Activated CD8-positive, alpha-beta memory T cell treated with anti-CD3 and anti-CD28 coated beads, Interleukin-2, amount 50 U/mL, for 48 hours (primary cell): ENCODE measurements around the gene MRPS23.

Experiments
- DNase-seq: peaks from one replicate; pipeline ENCODE4 v3.0.0-alpha.2; 2020

The MRPS23 gene

GRCh38 chr17:57849874-57850754 is at the start of gene MRPS23:
TSS of gene MRPS23 (minus strand) at chr17:57850044. CDS start at chr17:57850010, 34 bp downstream.
- peak; percentile 95 for DNase-seq

DNA sequence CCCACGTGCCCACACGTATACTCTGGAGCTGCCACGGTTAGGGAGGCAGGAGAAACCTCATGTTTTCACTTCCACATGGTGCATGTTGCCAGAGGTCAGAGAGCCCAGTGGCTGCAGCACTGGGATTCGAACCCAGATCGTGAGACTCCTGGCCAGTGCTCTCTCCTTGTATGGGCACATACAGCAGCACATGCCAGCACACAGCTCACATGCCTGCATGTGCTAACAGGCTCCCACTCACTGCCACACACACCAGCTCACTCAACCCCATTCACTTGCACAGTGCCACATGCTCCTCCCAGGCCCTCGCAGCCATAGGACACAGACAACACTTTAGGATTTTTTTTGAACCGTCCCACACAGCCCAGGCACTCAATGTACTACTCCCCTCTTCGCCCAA is 49.5 kb upstream of the MRPS23 start:
- DNase-seq: no peak

- no peak for DNase-seq
Observed at GRCh38 chr17:57898487-57899311, 48.9 kb upstream of the MRPS23 start.

DNA sequence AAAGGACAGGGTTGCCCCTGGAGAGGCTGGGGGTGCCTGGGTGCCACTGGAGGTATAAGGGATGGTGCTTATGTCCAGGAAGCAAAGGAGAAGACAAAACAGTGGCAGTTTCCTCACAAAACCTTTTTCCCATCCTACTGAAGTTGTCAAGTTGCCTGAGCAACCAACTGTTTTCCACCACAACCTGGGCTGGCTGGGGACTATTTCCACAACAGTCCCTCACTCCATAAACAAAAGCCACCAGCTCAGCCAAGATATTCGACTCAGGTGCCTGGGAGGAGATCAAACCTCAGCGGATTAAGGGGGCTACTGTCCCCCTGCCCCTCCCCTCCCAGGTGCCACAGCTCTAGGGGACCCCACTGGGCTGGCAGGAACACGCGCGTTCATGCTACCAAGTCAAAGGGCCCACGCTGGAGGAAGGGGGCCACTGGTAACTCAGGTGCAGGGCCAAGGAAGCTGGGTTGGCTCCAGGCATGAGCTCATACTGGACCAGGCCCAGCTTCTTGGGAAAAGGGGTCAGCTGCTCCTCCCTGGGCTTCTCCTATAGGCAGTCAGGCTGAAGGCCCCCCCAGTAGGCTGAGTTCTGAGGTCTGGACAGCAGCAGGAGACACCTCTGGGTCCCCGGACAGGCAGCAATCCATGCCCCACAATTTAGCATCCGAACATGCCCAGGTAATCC is 45.7 kb upstream of the MRPS23 start:
- DNase-seq: no peak

DNA sequence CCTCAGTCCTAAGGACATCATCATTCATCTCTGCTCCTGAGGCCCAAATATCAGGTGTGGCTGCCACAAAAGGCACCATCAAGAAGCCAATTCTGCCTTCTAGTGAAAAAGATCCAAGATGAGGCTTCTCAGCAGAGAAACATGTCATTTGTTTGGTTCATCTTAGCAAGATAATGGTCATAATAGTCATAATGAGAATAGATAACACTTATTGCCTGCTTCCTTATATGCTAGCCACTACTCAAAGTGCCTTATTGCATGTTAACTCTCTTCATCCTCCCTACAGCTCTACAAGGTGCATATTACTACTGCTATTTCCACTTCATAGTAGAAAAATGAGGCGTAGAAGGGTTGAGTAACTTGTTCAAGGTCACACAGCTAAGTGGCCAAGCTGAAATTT is 45.0 kb upstream of the MRPS23 start:
- no peak for DNase-seq

- DNase-seq: no peak
Observed at GRCh38 chr17:57892820-57893595, 43.2 kb upstream of the MRPS23 start.

GRCh38 chr17:57892146-57892819 is 42.4 kb upstream of the MRPS23 start:
- DNase-seq: peak; percentile 92

- no peak for DNase-seq
Observed at GRCh38 chr17:57890857-57891232, 41.0 kb upstream of the MRPS23 start.

DNA sequence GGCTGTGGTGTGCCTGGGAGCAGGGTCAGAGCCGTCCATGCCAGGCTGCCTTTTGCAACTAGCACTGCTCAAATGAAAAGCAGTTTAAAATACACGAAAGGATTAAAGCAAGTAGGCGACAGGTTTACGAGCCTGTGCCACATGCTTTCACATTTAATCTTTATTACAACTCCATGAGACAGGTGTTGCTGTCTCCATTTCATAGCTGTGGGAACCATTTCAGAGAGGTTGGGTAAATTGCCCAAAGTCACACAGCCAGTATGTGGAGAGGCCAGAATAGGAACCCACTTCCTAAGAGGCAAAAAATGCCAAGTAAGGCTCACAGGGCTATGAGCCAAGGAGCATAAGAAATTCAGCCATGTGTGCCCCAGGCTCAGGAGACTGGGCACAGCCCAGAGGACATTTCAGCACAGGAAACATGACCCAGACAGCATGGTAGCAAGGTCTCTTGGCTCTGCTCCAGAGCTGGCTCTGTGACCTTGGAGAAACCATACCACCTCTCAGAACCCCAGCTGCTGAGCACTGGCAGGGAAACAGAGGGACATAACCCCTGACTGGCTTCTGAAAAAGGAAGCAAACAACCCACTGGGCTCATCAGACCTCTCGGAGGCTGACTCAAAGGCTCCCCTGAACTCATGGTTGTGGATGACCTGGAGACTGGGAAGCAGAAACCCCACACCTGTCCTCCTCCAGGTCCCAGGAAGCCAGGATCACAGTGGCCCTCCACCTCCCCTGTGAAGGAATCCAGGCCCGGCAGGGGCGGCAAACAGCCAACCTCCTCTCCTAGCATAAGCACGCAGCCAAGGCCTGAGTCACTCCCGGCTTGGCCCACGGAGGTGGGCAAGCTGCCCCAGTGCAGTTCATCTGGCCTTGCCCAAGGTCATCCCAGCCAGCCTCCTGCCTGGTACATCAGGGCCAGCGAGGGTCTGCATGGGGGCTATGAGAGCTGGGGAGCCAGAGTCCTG is 40.3 kb upstream of the MRPS23 start:
- no peak for DNase-seq

GRCh38 chr17:57889252-57889651 is 39.4 kb upstream of the MRPS23 start:
- DNase-seq: no peak

DNA sequence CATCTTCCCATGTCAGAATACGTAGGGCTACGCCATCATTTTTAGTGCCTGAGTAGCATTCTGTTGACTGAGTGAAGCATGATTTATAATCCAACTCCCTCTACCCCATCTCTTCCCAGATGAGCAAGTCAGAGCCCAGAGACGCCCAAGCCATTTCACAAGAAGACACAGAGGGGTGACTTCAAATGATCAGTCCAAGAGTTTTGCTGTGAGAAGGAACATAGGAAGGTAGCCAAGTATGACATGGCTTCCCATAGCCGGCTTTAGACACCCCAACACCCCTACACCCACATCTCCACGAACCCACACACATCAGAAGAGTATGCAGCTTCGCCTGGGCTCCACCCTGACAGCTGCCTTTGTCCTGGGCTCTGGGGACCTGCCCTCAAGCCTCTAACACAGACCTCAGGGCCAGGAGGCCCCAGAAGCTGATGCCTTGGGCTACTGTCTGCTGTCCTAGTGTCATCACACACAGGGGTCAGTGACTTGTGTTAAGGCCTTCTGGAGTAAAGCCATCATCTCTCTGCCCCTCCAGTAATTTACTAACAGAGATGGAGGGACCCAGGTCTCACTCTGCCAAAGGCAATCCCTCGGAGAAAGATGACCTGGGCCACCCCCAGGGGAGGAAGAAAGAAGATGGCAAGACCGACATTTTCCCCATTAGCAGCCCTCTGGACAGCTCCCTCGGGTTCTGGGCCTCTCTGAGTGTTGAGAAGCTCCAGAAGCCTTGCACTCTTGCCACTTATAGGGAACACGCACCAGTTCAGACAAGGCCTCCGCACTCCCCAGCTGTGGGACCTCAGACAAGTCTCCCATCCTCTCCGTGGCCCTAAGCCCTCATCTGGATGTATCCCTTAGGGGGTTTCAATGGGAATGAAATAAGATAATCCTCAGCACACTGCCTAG is 38.7 kb upstream of the MRPS23 start:
- no peak for DNase-seq

GRCh38 chr17:57887161-57887560 is 37.3 kb upstream of the MRPS23 start:
- DNase-seq: no peak

DNA sequence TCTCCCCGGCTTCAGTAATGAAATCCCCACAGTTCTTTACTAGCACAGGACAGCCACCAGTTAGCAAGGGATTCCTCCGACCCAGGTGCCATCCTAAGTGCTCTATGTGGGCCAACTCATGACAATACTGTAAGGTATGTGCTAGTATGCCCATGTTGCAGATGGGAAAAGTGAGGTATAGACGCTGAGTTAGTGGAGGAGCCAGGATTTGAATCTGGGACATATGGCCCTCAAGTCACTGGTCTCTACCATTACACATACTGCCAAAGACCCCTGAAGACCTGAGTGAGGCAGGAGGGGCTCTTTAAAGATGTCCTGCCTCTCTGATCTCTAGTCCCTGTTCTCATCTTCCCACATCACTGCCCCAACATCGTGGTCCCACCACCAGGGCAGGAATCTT is 36.2 kb upstream of the MRPS23 start:
- no peak for DNase-seq

- DNase-seq: no peak
Observed at GRCh38 chr17:57885148-57885915, 35.5 kb upstream of the MRPS23 start.

GRCh38 chr17:57881783-57882351 is 32.0 kb upstream of the MRPS23 start:
- DNase-seq: no peak

- no peak for DNase-seq
Observed at GRCh38 chr17:57881143-57881542, 31.3 kb upstream of the MRPS23 start.

DNA sequence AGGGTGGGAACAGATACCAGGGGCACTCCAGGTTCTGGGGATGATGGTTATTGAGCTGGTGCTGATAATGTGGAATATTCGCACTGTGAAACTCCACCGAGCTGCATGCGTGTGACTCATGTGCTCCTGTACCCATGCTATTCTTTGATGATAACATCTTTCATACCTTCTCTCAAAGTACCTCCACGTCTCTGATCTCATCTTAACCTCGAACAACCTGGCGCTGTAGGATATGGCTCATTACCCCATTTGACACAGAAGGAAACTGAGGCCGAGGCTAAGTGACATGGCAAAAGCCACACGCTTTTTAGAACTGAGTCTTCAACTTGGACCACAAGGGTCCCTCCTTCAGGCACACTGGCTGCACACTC is 30.2 kb upstream of the MRPS23 start:
- DNase-seq: no peak

GRCh38 chr17:57879437-57880085 is 29.7 kb upstream of the MRPS23 start:
- DNase-seq: no peak
